Mucosa of rectum (tissue), 2 donors: ENCODE measurements around the gene KIF5C.

Experiments
- H3K27ac ChIP-seq, 2 donors: one replicate each; pipeline ENCODE4 v1.7.0; 2013; ENCODE audit warnings: inconsistent platforms in 2 of 2, low read depth in 2 of 2, low read length in 2 of 2
- H3K27me3 ChIP-seq, 2 donors: one replicate each; pipeline ENCODE4 v1.7.0; 2013; ENCODE audit warnings: low read length in 2 of 2; ENCODE audit not compliant: control insufficient read depth in 2 of 2, insufficient read depth in 2 of 2
- H3K36me3 ChIP-seq, 2 donors: one replicate each; pipeline ENCODE4 v1.7.0; 2013; ENCODE audit warnings: low read length in 2 of 2; ENCODE audit not compliant: control insufficient read depth in 2 of 2, insufficient read depth in 2 of 2
- H3K4me1 ChIP-seq, 2 donors: one replicate each; pipeline ENCODE4 v1.7.0; 2013; ENCODE audit warnings: low read length in 2 of 2, mild to moderate bottlenecking in 1 of 2; ENCODE audit not compliant: control insufficient read depth in 2 of 2, insufficient read depth in 2 of 2
- H3K4me3 ChIP-seq, 2 donors: one replicate each; pipeline ENCODE4 v1.7.0; 2013; ENCODE audit warnings: low read length in 2 of 2
- H3K9ac ChIP-seq, 2 donors: one replicate each; pipeline ENCODE4 v1.7.0; 2013; ENCODE audit warnings: low read length in 2 of 2, low read depth in 1 of 2, mild to moderate bottlenecking in 1 of 2
- H3K9me3 ChIP-seq, 2 donors: one replicate each; pipeline ENCODE4 v1.7.0; 2013; ENCODE audit warnings: low read length in 2 of 2; ENCODE audit not compliant: control insufficient read depth in 2 of 2
- donor health status: healthy.
- donor health status: Normal muscosa, but diverticular disease.

The KIF5C gene

GRCh38 chr2:149059822-149060221, 184.8 kb downstream of the KIF5C start:
- Histone ChIP-seq H3K27ac (no peak overlapping the region), H3K36me3 (no peaks in the 10 kb centered on the region), H3K27me3 (no peaks in the 10 kb centered on the region), H3K4me1 (peaks cover 3% of the 10 kb centered on the region in 2 donors), H3K4me3 (no peak overlapping the region), H3K9ac (no peak overlapping the region), H3K9me3 (no peaks in the 10 kb centered on the region)

DNA sequence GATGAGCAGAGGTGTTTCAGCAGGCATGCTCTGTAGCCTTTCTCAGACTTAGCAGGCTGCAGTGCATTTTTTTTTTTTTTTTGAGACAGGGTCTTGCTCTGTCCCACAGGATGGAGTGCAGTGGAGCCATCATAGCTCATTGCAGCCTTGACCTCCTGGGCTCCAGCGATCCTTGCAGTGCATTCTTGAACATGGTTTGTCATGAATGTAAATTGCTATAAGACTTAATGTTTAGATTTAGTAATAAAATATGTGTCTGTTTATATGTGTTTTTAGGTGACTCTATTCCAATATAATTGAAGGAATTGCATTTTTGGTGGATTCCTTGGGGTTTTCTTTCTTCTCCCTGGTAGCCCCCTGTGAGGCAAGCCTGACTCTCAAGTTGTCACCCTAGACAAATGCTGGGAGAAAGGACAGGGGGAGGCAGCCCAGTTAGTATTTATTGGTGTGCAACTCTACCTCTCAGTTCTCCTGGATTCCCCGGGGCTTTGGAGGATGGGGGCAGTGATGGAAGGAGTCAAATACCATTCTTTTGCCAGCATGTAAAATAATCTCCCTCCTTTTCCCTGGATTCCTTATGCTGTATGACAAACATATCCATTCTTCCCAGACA, 186.2 kb downstream of the KIF5C start:
- Histone ChIP-seq H3K4me3 (no peak overlapping the region), H3K4me1 (peaks cover 6 to 8% of the 10 kb centered on the region in 2 donors), H3K36me3 (no peaks in the 10 kb centered on the region), H3K27me3 (no peaks in the 10 kb centered on the region), H3K27ac (no peak overlapping the region), H3K9me3 (no peaks in the 10 kb centered on the region), H3K9ac (no peak overlapping the region)

DNA sequence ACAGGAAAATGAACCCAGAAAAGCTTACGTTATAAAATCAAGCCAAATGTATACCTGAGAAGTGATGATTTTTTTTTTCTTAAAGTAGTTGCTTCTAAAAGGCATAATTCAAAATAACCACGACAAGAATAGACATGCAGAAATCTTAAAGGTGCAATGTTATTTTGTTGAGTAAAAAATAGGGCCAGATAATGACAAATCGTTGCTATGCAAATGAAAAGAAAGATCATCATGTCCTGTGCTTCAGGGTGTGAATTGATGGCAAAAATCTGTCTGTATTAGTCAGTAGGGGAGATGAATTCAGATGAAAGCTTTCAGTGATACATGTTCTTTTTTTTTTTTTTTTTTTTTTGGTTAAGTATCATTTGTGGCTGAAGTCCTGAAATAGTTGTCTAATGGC, 187.5 kb downstream of the KIF5C start:
- H3K4me3 ChIP-seq: no peak overlapping the region
- H3K36me3 ChIP-seq: no peaks in the 10 kb centered on the region
- no peak overlapping the region for H3K27ac ChIP-seq
- H3K9me3 ChIP-seq: no peaks in the 10 kb centered on the region
- no peaks in the 10 kb centered on the region for H3K27me3 ChIP-seq
- H3K4me1 ChIP-seq: peaks cover 6 to 8% of the 10 kb centered on the region in 2 donors
- H3K9ac ChIP-seq: no peak overlapping the region

DNA sequence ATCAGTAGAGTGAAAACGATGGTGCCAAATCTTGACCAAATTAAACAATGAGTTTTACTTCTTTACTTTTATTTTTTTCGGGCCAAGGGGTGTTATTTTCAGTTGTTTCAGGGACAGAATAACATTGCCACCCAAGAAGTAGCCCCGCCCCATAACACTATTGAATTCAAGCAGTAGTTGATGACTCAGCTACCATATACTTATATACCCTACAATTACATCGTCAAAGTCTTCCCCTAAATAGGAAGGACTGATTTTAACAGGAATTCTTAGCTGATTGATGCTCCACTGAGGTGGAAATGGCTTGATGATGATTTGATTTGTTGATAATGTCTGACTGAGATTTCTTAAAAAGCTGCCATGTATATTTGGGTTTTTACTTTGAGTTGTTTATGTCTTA, 188.2 kb downstream of the KIF5C start:
- no peak overlapping the region for H3K4me3 ChIP-seq
- H3K9me3 ChIP-seq: no peaks in the 10 kb centered on the region
- H3K27ac ChIP-seq: no peak overlapping the region
- H3K4me1 ChIP-seq: peaks cover 6 to 8% of the 10 kb centered on the region in 2 donors
- no peaks in the 10 kb centered on the region for H3K27me3 ChIP-seq
- no peak overlapping the region for H3K9ac ChIP-seq
- no peaks in the 10 kb centered on the region for H3K36me3 ChIP-seq

- no peak overlapping the region for H3K4me3 ChIP-seq
- H3K27ac ChIP-seq: peak overlapping the region; percentile 17 to 56
- no peaks in the 10 kb centered on the region for H3K36me3 ChIP-seq
- H3K9me3 ChIP-seq: no peaks in the 10 kb centered on the region
- H3K9ac ChIP-seq: no peak overlapping the region
- peaks cover 6 to 8% of the 10 kb centered on the region in 2 donors for H3K4me1 ChIP-seq
- no peaks in the 10 kb centered on the region for H3K27me3 ChIP-seq
These were observed 189.4 kb downstream of the KIF5C start for GRCh38 chr2:149064365-149064841.

- Histone ChIP-seq H3K36me3 (no peaks in the 10 kb centered on the region), H3K4me3 (no peak overlapping the region), H3K27ac (peak overlapping the region; percentile 17 to 56), H3K27me3 (no peaks in the 10 kb centered on the region), H3K4me1 (peaks cover 6 to 8% of the 10 kb centered on the region in 2 donors), H3K9me3 (no peaks in the 10 kb centered on the region), H3K9ac (no peak overlapping the region)
These were observed 190.0 kb downstream of the KIF5C start for GRCh38 chr2:149064856-149065630.

DNA sequence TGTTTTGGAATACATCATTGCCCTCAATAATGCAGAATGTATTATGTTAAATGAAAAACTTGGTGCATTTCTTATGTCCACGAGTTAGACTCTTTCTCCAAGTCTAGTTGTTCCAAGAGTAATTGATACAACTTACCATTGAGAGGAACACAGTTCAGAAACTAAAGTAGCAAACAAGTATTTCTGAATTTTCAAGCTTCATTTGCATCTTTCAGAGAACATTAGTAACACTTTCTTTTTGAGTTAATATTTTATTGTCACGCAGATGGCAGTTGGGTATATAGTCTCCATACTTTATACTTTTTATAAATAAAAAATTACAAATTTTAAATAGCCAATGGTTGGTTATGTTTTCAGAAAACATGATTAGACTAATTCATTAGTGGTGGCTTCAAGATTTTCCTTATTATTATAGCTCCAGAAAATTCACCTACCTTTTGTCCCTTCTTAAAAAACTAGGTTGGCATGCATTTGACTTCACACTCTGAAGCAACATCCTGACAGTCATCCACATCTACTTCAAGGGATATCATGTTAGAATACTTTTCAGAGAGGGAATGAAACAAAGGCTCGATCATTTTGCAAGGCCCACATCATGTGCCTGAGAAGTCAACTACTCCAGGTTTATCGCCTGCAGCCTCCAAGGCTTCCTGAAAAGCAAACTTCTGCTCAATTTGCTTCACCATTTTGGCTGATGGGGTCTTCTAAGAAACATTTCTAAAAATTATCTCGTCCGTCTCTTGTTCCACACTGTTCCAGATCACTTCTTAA, 193.4 kb downstream of the KIF5C start:
- Histone ChIP-seq H3K36me3 (no peaks in the 10 kb centered on the region), H3K9ac (no peak overlapping the region), H3K27me3 (no peaks in the 10 kb centered on the region), H3K27ac (no peak overlapping the region), H3K4me3 (no peak overlapping the region), H3K9me3 (no peaks in the 10 kb centered on the region), H3K4me1 (peaks cover 6 to 8% of the 10 kb centered on the region in 2 donors)

DNA sequence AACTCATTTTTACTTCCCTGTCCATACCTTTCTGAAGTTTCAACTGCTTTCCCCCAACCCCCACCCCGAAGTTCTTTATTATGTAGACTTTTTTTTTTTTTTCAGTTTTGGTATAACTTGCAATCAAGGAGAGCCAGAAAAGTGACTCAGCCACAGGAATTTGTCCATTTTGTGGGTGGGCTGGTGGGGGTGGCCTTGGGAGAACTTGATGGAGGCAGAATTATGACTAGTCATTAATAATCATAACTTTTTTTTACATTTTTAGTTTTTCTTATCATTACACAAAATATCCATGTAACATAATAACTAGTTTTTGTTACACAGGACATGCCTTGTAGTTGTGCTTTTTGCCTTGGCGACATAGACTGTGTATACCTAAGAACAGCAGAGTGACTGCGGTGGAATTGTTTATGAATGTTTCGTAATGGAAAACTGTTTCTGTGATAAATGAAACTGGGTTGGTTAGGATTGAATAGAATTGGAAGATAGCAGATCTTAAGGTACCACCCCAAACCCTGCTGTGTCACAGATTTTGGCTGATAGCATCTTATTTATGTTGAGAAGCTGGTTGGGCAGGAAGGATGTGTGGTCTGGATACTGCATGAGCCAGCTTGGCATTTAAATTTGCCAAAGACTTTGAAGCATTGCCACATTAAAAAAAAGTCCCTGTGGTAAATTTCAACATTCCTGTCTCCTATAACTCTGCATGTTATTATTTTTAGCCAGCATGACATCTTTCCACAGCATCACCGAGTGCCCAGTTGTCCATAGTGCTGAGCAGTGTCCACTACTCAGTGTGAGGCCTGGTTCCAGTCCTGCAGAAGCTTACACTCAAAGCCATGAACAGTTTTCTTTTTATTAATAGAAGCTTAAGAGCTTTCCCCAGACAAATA, 194.2 kb downstream of the KIF5C start:
- no peak overlapping the region for H3K27ac ChIP-seq

DNA sequence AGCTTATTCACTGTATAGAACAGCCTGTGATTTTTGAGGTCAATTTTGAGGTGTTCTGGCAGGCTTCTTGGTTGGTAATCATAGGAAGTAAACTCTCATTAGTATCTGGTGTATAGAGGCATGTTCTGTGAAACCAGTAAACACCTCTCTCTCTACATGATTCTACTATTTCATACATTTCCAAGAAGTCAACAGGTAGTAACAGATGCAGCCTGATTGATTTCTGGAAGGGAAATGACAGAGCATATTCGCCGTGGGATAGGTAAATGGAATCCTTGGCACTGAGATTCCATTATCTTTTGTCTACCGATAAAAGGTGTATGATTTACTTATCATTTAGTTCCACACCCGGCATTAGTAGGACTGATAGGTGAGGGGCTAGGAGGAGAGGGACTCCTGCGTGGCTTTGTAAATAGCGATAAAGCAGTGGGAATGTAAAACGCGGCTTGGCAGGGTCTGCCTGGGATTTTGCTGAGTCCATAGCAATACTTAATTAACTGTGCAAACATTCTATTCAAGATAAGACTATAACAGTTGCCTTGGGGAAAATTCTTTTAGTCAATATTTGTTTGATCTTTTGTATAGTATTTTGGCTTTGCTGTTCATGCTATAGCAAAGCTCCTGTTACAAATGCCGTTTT, 195.8 kb downstream of the KIF5C start:
- Histone ChIP-seq H3K4me1 (no peaks in the 10 kb centered on the region), H3K4me3 (no peak overlapping the region), H3K27me3 (peaks cover 0 to 2% of the 10 kb centered on the region in 2 donors), H3K9me3 (no peaks in the 10 kb centered on the region), H3K27ac (no peak overlapping the region), H3K9ac (no peak overlapping the region), H3K36me3 (no peaks in the 10 kb centered on the region)

More for the DNA sequence above, 194.2 kb downstream of the KIF5C start:
- Histone ChIP-seq H3K36me3 (no peaks in the 10 kb centered on the region), H3K9ac (no peak overlapping the region), H3K9me3 (no peaks in the 10 kb centered on the region), H3K4me1 (peaks cover 6 to 8% of the 10 kb centered on the region in 2 donors), H3K4me3 (no peak overlapping the region), H3K27me3 (no peaks in the 10 kb centered on the region)
